MCF 10A (cell line): ENCODE data around the gene ATR. TPM values are rescaled to one million over a fixed set of nuclear protein-coding genes. Genes with fewer than 3 reads are reported as not detected.

Experiments
- BruUV-seq: library from RNA; stranded (reverse); fragments of 400-500 nt; replicated peaks from 2 replicates; lab custom pipeline; 2021; lab: Mats Ljungman, UMichigan
- CTCF ChIA-PET: fragments of 300-600 bp; sonication (Branson Sonifier 250); formaldehyde crosslinking; extraction: SDS; loops from one replicate; lab custom pipeline; 2021; ENCODE audit warnings: antibody characterized with exemption, inconsistent platforms; lab: Yijun Ruan, JAX
- POLR2A ChIA-PET: fragments of 300-600, 350-650 bp; sonication (Branson Sonifier 250); formaldehyde crosslinking; extraction: SDS; loops from one replicate; lab custom pipeline; 2020; ENCODE audit warnings: antibody characterized with exemption, inconsistent platforms; lab: Yijun Ruan, JAX
- DNase-seq: peaks from one replicate; pipeline ENCODE4 v3.0.0-alpha.2; 2018; ENCODE audit not compliant: unreplicated experiment
- H3K27ac Mint-ChIP-seq: one replicate; pipeline ENCODE4 v1.8.0; 2022; ENCODE audit warnings: mild to moderate bottlenecking, low read depth, mixed read lengths; ENCODE audit not compliant: unreplicated experiment
- H3K27me3 Mint-ChIP-seq: one replicate; pipeline ENCODE4 v1.8.0; 2022; ENCODE audit warnings: mixed read lengths; ENCODE audit not compliant: insufficient read depth, unreplicated experiment
- H3K36me3 Mint-ChIP-seq: one replicate; pipeline ENCODE4 v1.8.0; 2022; ENCODE audit warnings: mild to moderate bottlenecking, moderate library complexity, mixed read lengths; ENCODE audit not compliant: insufficient read depth, unreplicated experiment
- H3K4me1 Mint-ChIP-seq: one replicate; pipeline ENCODE4 v1.8.0; 2022; ENCODE audit warnings: mixed read lengths; ENCODE audit not compliant: insufficient read depth, unreplicated experiment
- H3K4me3 Mint-ChIP-seq: one replicate; pipeline ENCODE4 v1.8.0; 2022; ENCODE audit warnings: mild to moderate bottlenecking, moderate library complexity, mixed read lengths; ENCODE audit not compliant: unreplicated experiment
- H3K9me3 Mint-ChIP-seq: one replicate; pipeline ENCODE4 v1.8.0; 2022; ENCODE audit warnings: mixed read lengths; ENCODE audit not compliant: unreplicated experiment
- CTCF ChIP-seq: fragments of 200-600 bp; IDR thresholded peaks from one replicate; pipeline ENCODE4 v1.8.0; 2022; ENCODE audit warnings: antibody characterized with exemption, mild to moderate bottlenecking; ENCODE audit not compliant: unreplicated experiment
- intact Hi-C: fragments of 100-400 bp; cut with micrococcal nuclease; formaldehyde crosslinking; loops from 2 replicates; pipeline ENCODE4 v1.14.1; 2022
- total RNA-seq: library from RNA; stranded (reverse); gene quantifications from 2 replicates; pipeline ENCODE4 v1.2.3, GENCODE V29; 2022

ATR gene
- total RNA-seq, 1 experiment from 2014 or later, result 30.2 TPM

GRCh38 chr3:142624341-142625152, 46.0 kb upstream of the ATR start:
- CTCF ChIA-PET, result interaction anchor here (0.6 to 1.7 kb wide), 7 partner anchors 14 to 204 kb away, joined by 3 to 5 read pairs (median 3); no protein-coding TSS in a partner anchor
- no peaks in the 10 kb centered on the region for H3K36me3 Mint-ChIP-seq
- POLR2A ChIA-PET, result interaction anchor here (0.7 to 1.3 kb wide), 3 partner anchors 14 to 27 kb away, joined by 3 to 5 read pairs (median 3); no protein-coding TSS in a partner anchor
- BruUV-seq, result no TSS peak
- TF ChIP-seq CTCF, result no peak
- no peak overlapping the region for H3K4me3 Mint-ChIP-seq
- H3K27ac Mint-ChIP-seq, result no peak overlapping the region
- intact Hi-C loops, result no loop called here
- no peaks in the 10 kb centered on the region for H3K4me1 Mint-ChIP-seq
- no peaks in the 10 kb centered on the region for H3K9me3 Mint-ChIP-seq
- no peaks in the 10 kb centered on the region for H3K27me3 Mint-ChIP-seq
- no peak for DNase-seq

GRCh38 chr3:142623194-142623593, 44.7 kb upstream of the ATR start:
- CTCF ChIA-PET, result interaction anchor here (0.5 to 1.2 kb wide), 3 partner anchors 30 to 366 kb away, joined by 3 to 7 read pairs (median 4); no protein-coding TSS in a partner anchor
- BruUV-seq, result no TSS peak
- Mint-ChIP-seq H3K9me3 (no peaks in the 10 kb centered on the region), H3K4me3 (no peak overlapping the region), H3K36me3 (no peaks in the 10 kb centered on the region), H3K4me1 (peaks cover 10% of the 10 kb centered on the region), H3K27me3 (no peaks in the 10 kb centered on the region), H3K27ac (no peak overlapping the region)
- intact Hi-C loops, result no loop called here
- TF ChIP-seq CTCF, result no peak
- POLR2A ChIA-PET, result no interaction called here
- no peak for DNase-seq

- Mint-ChIP-seq H3K4me1 (peaks cover 10% of the 10 kb centered on the region), H3K27ac (no peak overlapping the region), H3K9me3 (no peaks in the 10 kb centered on the region), H3K27me3 (no peaks in the 10 kb centered on the region), H3K4me3 (no peak overlapping the region), H3K36me3 (no peaks in the 10 kb centered on the region)
- no peak for DNase-seq
- CTCF ChIA-PET, result interaction anchor here (0.5 kb wide), 1 partner anchor 367 kb away, joined by 7 read pairs; no protein-coding TSS in a partner anchor
- no TSS peak for BruUV-seq
- intact Hi-C loops, result no loop called here
- TF ChIP-seq CTCF, result no peak
- POLR2A ChIA-PET, result interaction anchor here (0.5 kb wide), 1 partner anchor 393 kb away, joined by 4 read pairs; no protein-coding TSS in a partner anchor
Observed at GRCh38 chr3:142622405-142622804, 43.9 kb upstream of the ATR start.

GRCh38 chr3:142618917-142619461, 40.5 kb upstream of the ATR start:
- intact Hi-C loops, result no loop called here

More at GRCh38 chr3:142618917-142619461, 40.5 kb upstream of the ATR start:
- H3K4me3 Mint-ChIP-seq, result no peak overlapping the region
- H3K4me1 Mint-ChIP-seq, result peaks cover 10% of the 10 kb centered on the region
- POLR2A ChIA-PET, result interaction anchor here (0.9 to 1.4 kb wide), 3 partner anchors 9 to 41 kb away, joined by 3 to 8 read pairs (median 6); partner anchors contain the start of gene ATR
- TF ChIP-seq CTCF, result no peak
- peak overlapping the region; percentile 40 for H3K27ac Mint-ChIP-seq
- DNase-seq, result peak; percentile 38
- H3K27me3 Mint-ChIP-seq, result no peaks in the 10 kb centered on the region
- no peaks in the 10 kb centered on the region for H3K36me3 Mint-ChIP-seq
- CTCF ChIA-PET, result interaction anchor here (0.6 to 1.1 kb wide), 5 partner anchors 8 to 980 kb away, joined by 3 to 4 read pairs (median 4); no protein-coding TSS in a partner anchor
- no peaks in the 10 kb centered on the region for H3K9me3 Mint-ChIP-seq
- no TSS peak for BruUV-seq
